Lower lobe of right lung (tissue), 2 donors: ENCODE measurements around the gene USP7. TPM values are rescaled to one million over a fixed set of nuclear protein-coding genes. Genes with fewer than 3 reads are reported as not detected.

Experiments used
- ATAC-seq, 2 donors: fragments of 200-7000 bp; cut with Tn5 transposase; one replicate each; pipeline ENCODE4 v1.9.1; 2020 to 2022; ENCODE audit warnings: mild to moderate bottlenecking in 2 of 2, moderate library complexity in 2 of 2
- DNase-seq: peaks from one replicate; pipeline ENCODE4 v3.0.0-alpha.2; 2020
- H3K27ac ChIP-seq: fragments of 200-600 bp; one replicate; pipeline ENCODE4 v1.8.0; 2022
- H3K27me3 ChIP-seq: fragments of 200-600 bp; one replicate; pipeline ENCODE4 v1.8.0; 2022; ENCODE audit warnings: low read depth
- H3K36me3 ChIP-seq: fragments of 200-600 bp; one replicate; pipeline ENCODE4 v1.8.0; 2022; ENCODE audit warnings: mild to moderate bottlenecking
- H3K4me1 ChIP-seq: fragments of 200-600 bp; one replicate; pipeline ENCODE4 v1.8.0; 2022
- H3K4me3 ChIP-seq: fragments of 200-600 bp; one replicate; pipeline ENCODE4 v1.8.0; 2022; ENCODE audit warnings: mild to moderate bottlenecking
- H3K9me3 ChIP-seq: fragments of 200-600 bp; one replicate; pipeline ENCODE4 v1.8.0; 2022
- intact Hi-C: fragments of 100-400 bp; cut with DNase I; formaldehyde crosslinking; loops from one replicate; pipeline ENCODE4 v1.11.0; 2022
- total RNA-seq: library from RNA; stranded (reverse); fragmentation: NEBNext Ultra II Directional; extraction: Animal tissue kit (Norgen Biotek cat#: 25700); gene quantifications from one replicate; pipeline ENCODE4 v1.2.1, GENCODE V29; 2021
- TF ChIP-seq, protein P1 (sequence below): fragments of 200-600 bp; IDR thresholded peaks from one replicate; pipeline ENCODE4 v1.8.0; 2022; ENCODE audit warnings: antibody characterized with exemption, mild to moderate bottlenecking
- donor health status: DM: no; HTN: yes; CAD: no; lungs with severe emphysema.

The USP7 gene
- total RNA-seq, 1 donor from 2014 or later = 87.5 TPM

GRCh38 chr16:8889893-8890548 lies 73.7 kb downstream of the USP7 start:
- intact Hi-C loops = no loop called here
- H3K27ac ChIP-seq = no peak overlapping the region
- DNase-seq (peak; percentile 13), ATAC-seq (no peak)
- TF ChIP-seq, protein P1, sequence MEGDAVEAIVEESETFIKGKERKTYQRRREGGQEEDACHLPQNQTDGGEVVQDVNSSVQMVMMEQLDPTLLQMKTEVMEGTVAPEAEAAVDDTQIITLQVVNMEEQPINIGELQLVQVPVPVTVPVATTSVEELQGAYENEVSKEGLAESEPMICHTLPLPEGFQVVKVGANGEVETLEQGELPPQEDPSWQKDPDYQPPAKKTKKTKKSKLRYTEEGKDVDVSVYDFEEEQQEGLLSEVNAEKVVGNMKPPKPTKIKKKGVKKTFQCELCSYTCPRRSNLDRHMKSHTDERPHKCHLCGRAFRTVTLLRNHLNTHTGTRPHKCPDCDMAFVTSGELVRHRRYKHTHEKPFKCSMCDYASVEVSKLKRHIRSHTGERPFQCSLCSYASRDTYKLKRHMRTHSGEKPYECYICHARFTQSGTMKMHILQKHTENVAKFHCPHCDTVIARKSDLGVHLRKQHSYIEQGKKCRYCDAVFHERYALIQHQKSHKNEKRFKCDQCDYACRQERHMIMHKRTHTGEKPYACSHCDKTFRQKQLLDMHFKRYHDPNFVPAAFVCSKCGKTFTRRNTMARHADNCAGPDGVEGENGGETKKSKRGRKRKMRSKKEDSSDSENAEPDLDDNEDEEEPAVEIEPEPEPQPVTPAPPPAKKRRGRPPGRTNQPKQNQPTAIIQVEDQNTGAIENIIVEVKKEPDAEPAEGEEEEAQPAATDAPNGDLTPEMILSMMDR = no peak
- H3K4me3 ChIP-seq = no peak overlapping the region
- peaks cover 56% of the 10 kb centered on the region for H3K36me3 ChIP-seq
- peaks cover 12% of the 10 kb centered on the region for H3K4me1 ChIP-seq
- H3K27me3 ChIP-seq = peaks cover 6% of the 10 kb centered on the region
- no peaks in the 10 kb centered on the region for H3K9me3 ChIP-seq

- peaks cover 48% of the 10 kb centered on the region for H3K36me3 ChIP-seq
- DNase-seq = peak; percentile 35
- intact Hi-C loops = no loop called here
Measured at GRCh38 chr16:8888951-8889892, 74.5 kb downstream of the USP7 start.

GRCh38 chr16:8887952-8888560 lies 75.7 kb downstream of the USP7 start:
- no peak overlapping the region for H3K4me3 ChIP-seq
- no peak for ATAC-seq
- peaks cover 37% of the 10 kb centered on the region for H3K36me3 ChIP-seq
- TF ChIP-seq, protein P1 = no peak
- DNase-seq = peak; percentile 48
- no peak overlapping the region for H3K27ac ChIP-seq
- no peaks in the 10 kb centered on the region for H3K9me3 ChIP-seq
- peaks cover 13% of the 10 kb centered on the region for H3K27me3 ChIP-seq
- H3K4me1 ChIP-seq = peaks cover 12% of the 10 kb centered on the region
- intact Hi-C loops = no loop called here

More at GRCh38 chr16:8888951-8889892, 74.5 kb downstream of the USP7 start:
- H3K4me3 ChIP-seq = no peak overlapping the region
- no peaks in the 10 kb centered on the region for H3K9me3 ChIP-seq
- peaks cover 12% of the 10 kb centered on the region for H3K4me1 ChIP-seq
- TF ChIP-seq, protein P1 = no peak
- peaks cover 8% of the 10 kb centered on the region for H3K27me3 ChIP-seq
- no peak for ATAC-seq
- no peak overlapping the region for H3K27ac ChIP-seq

DNA sequence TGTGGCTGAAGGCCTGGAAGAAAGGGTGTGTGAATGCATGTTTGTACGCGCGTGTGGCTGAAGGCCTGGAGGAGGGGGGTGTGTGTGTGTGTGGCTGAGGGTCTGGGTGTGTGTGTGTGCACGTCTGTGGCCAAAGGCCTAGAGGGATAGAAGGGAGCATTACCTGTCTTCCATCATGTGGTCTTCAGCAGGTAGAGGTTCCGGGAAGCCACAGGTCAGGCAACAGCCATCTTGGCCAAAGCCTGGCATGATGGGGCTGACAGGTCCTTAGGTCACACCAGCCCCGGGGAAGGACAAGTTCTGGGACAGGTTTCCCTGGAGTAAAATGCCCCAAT lies 76.3 kb downstream of the USP7 start:
- Histone ChIP-seq H3K27ac (no peak overlapping the region), H3K36me3 (peaks cover 32% of the 10 kb centered on the region), H3K9me3 (no peaks in the 10 kb centered on the region), H3K4me1 (peaks cover 12% of the 10 kb centered on the region), H3K27me3 (peaks cover 13% of the 10 kb centered on the region), H3K4me3 (no peak overlapping the region)
- TF ChIP-seq, protein P1 = no peak
- ATAC-seq = no peak
- intact Hi-C loops = no loop called here
- peak; percentile 30 for DNase-seq

- ATAC-seq = no peak
- no peak overlapping the region for H3K4me3 ChIP-seq
Measured at GRCh38 chr16:8886593-8887430, 76.9 kb downstream of the USP7 start.

More at GRCh38 chr16:8886593-8887430, 76.9 kb downstream of the USP7 start:
- Histone ChIP-seq H3K4me1 (peaks cover 12% of the 10 kb centered on the region), H3K9me3 (no peaks in the 10 kb centered on the region), H3K36me3 (peaks cover 27% of the 10 kb centered on the region), H3K27ac (no peak overlapping the region), H3K27me3 (peaks cover 13% of the 10 kb centered on the region)
- TF ChIP-seq, protein P1 = no peak
- DNase-seq = peak; percentile 20
- intact Hi-C loops = no loop called here
